H9 (cell line): ENCODE results near the gene CEP131. TPM values are rescaled to one million over a fixed set of nuclear protein-coding genes. Genes with fewer than 3 reads are reported as not detected.
"Not testable (repeated sequence)": the region's sequence is repeated elsewhere in the genome, so short reads cannot be mapped to it uniquely, and the experiment has no call there.

Source experiments
- DNase-seq: peaks from one replicate; pipeline ENCODE4 v3.0.0-alpha.2; 2017
- H2AFZ ChIP-seq: one replicate; pipeline ENCODE4 v1.6.1; 2013; ENCODE audit warnings: mild to moderate bottlenecking, low read length, control low read depth, moderate library complexity
- H2AK5ac ChIP-seq: 2 replicates; pipeline ENCODE4 v1.6.1; 2013; ENCODE audit warnings: low read length, control low read depth, mixed read lengths; ENCODE audit not compliant: insufficient read length
- H2BK120ac ChIP-seq: one replicate; pipeline ENCODE4 v1.6.1; 2013; ENCODE audit warnings: low read depth, mild to moderate bottlenecking, low read length, control low read depth, inconsistent platforms; ENCODE audit not compliant: poor library complexity, severe bottlenecking
- H2BK12ac ChIP-seq: 2 replicates; pipeline ENCODE4 v1.6.1; 2013; ENCODE audit warnings: low read length, control low read depth, mixed read lengths, low read depth; ENCODE audit not compliant: insufficient read length
- H2BK15ac ChIP-seq: 2 replicates; pipeline ENCODE4 v1.6.1; 2013; ENCODE audit warnings: low read depth, low read length, control low read depth
- H2BK20ac ChIP-seq: one replicate; pipeline ENCODE4 v1.6.1; 2013; ENCODE audit warnings: low read depth, mild to moderate bottlenecking, low read length, control low read depth, inconsistent platforms; ENCODE audit not compliant: poor library complexity, severe bottlenecking
- H2BK5ac ChIP-seq: 2 replicates; pipeline ENCODE4 v1.6.1; 2013; ENCODE audit warnings: low read length, control low read depth, mixed read lengths; ENCODE audit not compliant: insufficient read length
- H3K14ac ChIP-seq: 2 replicates; pipeline ENCODE4 v1.6.1; 2013; ENCODE audit warnings: low read length, control low read depth; ENCODE audit not compliant: insufficient read depth
- H3K18ac ChIP-seq: 2 replicates; pipeline ENCODE4 v1.6.1; 2013; ENCODE audit warnings: low read depth, mild to moderate bottlenecking, mixed read lengths, low read length, control low read depth; ENCODE audit not compliant: insufficient read length
- H3K23ac ChIP-seq: 2 replicates; pipeline ENCODE4 v1.6.1; 2013; ENCODE audit warnings: low read length, control low read depth, mixed read lengths, low read depth; ENCODE audit not compliant: insufficient read length
- H3K23me2 ChIP-seq: 2 replicates; pipeline ENCODE4 v1.6.1; 2013; ENCODE audit warnings: low read depth, mild to moderate bottlenecking, mixed read lengths, low read length, control low read depth; ENCODE audit not compliant: insufficient read length, poor library complexity, severe bottlenecking
- H3K27ac ChIP-seq: 2 replicates; pipeline ENCODE4 v1.5.1; 2013; ENCODE audit warnings: low read length, control low read depth, mixed read lengths, low read depth; ENCODE audit not compliant: insufficient read length
- H3K27me3 ChIP-seq: 2 replicates; pipeline ENCODE4 v1.6.1; 2013; ENCODE audit warnings: low read length, control low read depth, inconsistent platforms; ENCODE audit not compliant: insufficient read depth
- H3K4ac ChIP-seq: 2 replicates; pipeline ENCODE4 v1.6.1; 2013; ENCODE audit warnings: low read depth, mild to moderate bottlenecking, control low read depth, inconsistent platforms, low read length, moderate library complexity
- H3K4me1 ChIP-seq: 2 replicates; pipeline ENCODE4 v1.6.1; 2013; ENCODE audit warnings: low read length, control low read depth, inconsistent platforms; ENCODE audit not compliant: insufficient read depth
- H3K4me2 ChIP-seq: 2 replicates; pipeline ENCODE4 v1.6.1; 2013; ENCODE audit warnings: low read length, control low read depth, mixed read lengths; ENCODE audit not compliant: insufficient read length, insufficient read depth
- H3K56ac ChIP-seq: 2 replicates; pipeline ENCODE4 v1.6.1; 2013; ENCODE audit warnings: low read depth, mild to moderate bottlenecking, mixed read lengths, low read length, control low read depth; ENCODE audit not compliant: insufficient read length
- H3K79me1 ChIP-seq: 2 replicates; pipeline ENCODE4 v1.6.1; 2013; ENCODE audit warnings: low read depth, mild to moderate bottlenecking, moderate library complexity, low read length, control low read depth, inconsistent platforms; ENCODE audit not compliant: insufficient read depth, poor library complexity, severe bottlenecking
- H3K79me2 ChIP-seq: 2 replicates; pipeline ENCODE4 v1.6.1; 2013; ENCODE audit warnings: low read length, control low read depth, inconsistent platforms; ENCODE audit not compliant: insufficient read depth
- H3K9ac ChIP-seq: 2 replicates; pipeline ENCODE4 v1.6.1; 2013; ENCODE audit warnings: low read length, control low read depth, mixed read lengths; ENCODE audit not compliant: insufficient read length; ENCODE audit errors: extremely low read depth
- H3K9me3 ChIP-seq: one replicate; pipeline ENCODE4 v1.6.1; 2013; ENCODE audit warnings: low read depth, low read length, inconsistent platforms; ENCODE audit not compliant: control insufficient read depth
- H3T11ph ChIP-seq: one replicate; pipeline ENCODE4 v1.6.1; 2013; ENCODE audit warnings: mild to moderate bottlenecking, low read length, control low read depth, inconsistent platforms
- H4K20me1 ChIP-seq: one replicate; pipeline ENCODE4 v1.6.1; 2013; ENCODE audit not compliant: control insufficient read depth, insufficient read length, insufficient read depth
- H4K5ac ChIP-seq: 2 replicates; pipeline ENCODE4 v1.6.1; 2013; ENCODE audit warnings: low read depth, mild to moderate bottlenecking, mixed read lengths, low read length, control low read depth; ENCODE audit not compliant: insufficient read length
- H4K8ac ChIP-seq: replicated peaks from 2 replicates; pipeline ENCODE4 v1.6.1; 2013; ENCODE audit warnings: low read length, control low read depth, mixed read lengths, low read depth; ENCODE audit not compliant: insufficient read length
- H4K91ac ChIP-seq: 2 replicates; pipeline ENCODE4 v1.6.1; 2013; ENCODE audit warnings: low read depth, mild to moderate bottlenecking, moderate library complexity, mixed read lengths, low read length, control low read depth; ENCODE audit not compliant: insufficient read length
- H3K27ac Mint-ChIP-seq, 3 experiments: 2 replicates in 2 of 3; 3 replicates in 1 of 3; pipeline ENCODE4 v1.8.0; 2020 to 2021; ENCODE audit warnings: mixed read lengths in 3 of 3, mild to moderate bottlenecking in 1 of 3, moderate library complexity in 1 of 3
- H3K27me3 Mint-ChIP-seq: 2 replicates; pipeline ENCODE4 v1.8.0; 2021; ENCODE audit warnings: low read depth, mild to moderate bottlenecking, moderate library complexity, mixed read lengths
- H3K36me3 Mint-ChIP-seq, 3 experiments: 2 replicates in 2 of 3; 3 replicates in 1 of 3; pipeline ENCODE4 v1.8.0; 2020 to 2021; ENCODE audit warnings: low read depth in 3 of 3, mixed read lengths in 3 of 3; ENCODE audit not compliant: insufficient read depth in 1 of 3
- H3K4me1 Mint-ChIP-seq, 2 experiments: 2 replicates each; pipeline ENCODE4 v1.8.0; 2020; ENCODE audit warnings: mixed read lengths in 2 of 2
- H3K4me3 Mint-ChIP-seq, 2 experiments: 2 replicates in 1 of 2; 3 replicates in 1 of 2; pipeline ENCODE4 v1.8.0; 2020 to 2021; ENCODE audit warnings: mild to moderate bottlenecking in 2 of 2, mixed read lengths in 2 of 2, moderate library complexity in 1 of 2
- H3K9me3 Mint-ChIP-seq, 2 experiments: 2 replicates in 1 of 2; 3 replicates in 1 of 2; pipeline ENCODE4 v1.8.0; 2020; ENCODE audit warnings: mild to moderate bottlenecking in 2 of 2, mixed read lengths in 2 of 2, moderate library complexity in 1 of 2
- WGBS: extraction: QIAGEN DNeasy Blood & Tissue Kit; methylation state at CpG from one replicate; pipeline ENCODE4 v1.1.7; 2013; ENCODE audit warnings: missing lambda C conversion rate, low lambda C conversion rate, mixed read lengths; ENCODE audit not compliant: insufficient read length; ENCODE audit errors: extremely low coverage; 5-methylcytosine and 5-hydroxymethylcytosine counted together
- total RNA-seq: library from RNA; stranded (reverse); gene quantifications from 2 replicates; pipeline ENCODE4 v1.2.1, GENCODE V29; 2021
- TF ChIP-seq, protein P1 (sequence below): fragments of 200-600 bp; sonication (generic); conservative IDR thresholded peaks from 3 replicates; pipeline ENCODE4 v1.8.0; 2021; ENCODE audit warnings: antibody characterized with exemption, mild to moderate bottlenecking

Gene CEP131
- total RNA-seq, 1 experiment from 2014 or later = 16.3 TPM

DNA sequence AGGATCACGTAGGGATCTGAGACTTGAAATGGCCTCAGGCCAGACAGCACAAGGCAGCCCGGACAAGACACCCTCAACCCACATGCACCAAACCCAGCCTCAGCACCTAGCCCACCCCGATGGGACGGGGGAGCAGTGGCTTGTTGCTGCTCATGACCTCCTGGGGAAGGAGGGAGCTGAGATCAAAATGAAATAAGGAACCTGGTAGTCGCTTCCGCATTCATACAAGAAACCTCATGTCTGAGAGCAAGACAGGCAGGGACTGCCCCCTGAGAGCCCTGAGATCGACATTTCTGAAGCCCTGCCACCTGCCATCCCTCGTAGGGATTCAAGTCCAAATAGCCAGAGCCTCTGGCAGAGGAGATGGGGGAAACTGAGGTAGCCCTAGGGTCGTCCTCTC is 5.7 kb upstream of the CEP131 start:
- Histone ChIP-seq H2AFZ (no peak overlapping the region), H3K4me2 (no peak overlapping the region), H2BK5ac (no peak overlapping the region), H2BK20ac (no peak overlapping the region), H3K9ac (no peak overlapping the region), H2BK120ac (no peak overlapping the region), H3K79me2 (no peaks in the 10 kb centered on the region), H3K79me1 (no peaks in the 10 kb centered on the region), H3K9me3 (no peaks in the 10 kb centered on the region), H4K91ac (no peak overlapping the region), H3K23ac (no peak overlapping the region), H4K20me1 (peaks cover 2% of the 10 kb centered on the region), H4K8ac (no peak overlapping the region), H3K27ac (no peak overlapping the region), H3K27me3 (no peaks in the 10 kb centered on the region), H3K56ac (no peak overlapping the region), H3K18ac (no peak overlapping the region), H4K5ac (no peak overlapping the region), H2BK12ac (no peak overlapping the region), H3K4me1 (no peaks in the 10 kb centered on the region), H2AK5ac (no peak overlapping the region), H3K23me2 (peaks cover 3% of the 10 kb centered on the region), H3T11ph (no peak overlapping the region), H2BK15ac (no peak overlapping the region), H3K4ac (no peak overlapping the region), H3K14ac (no peak overlapping the region)
- Mint-ChIP-seq H3K27ac (no peak overlapping the region), H3K27me3 (peaks cover 18% of the 10 kb centered on the region), H3K4me3 (no peak overlapping the region), H3K4me1 (peaks cover 5% of the 10 kb centered on the region in 2 experiments), H3K9me3 (no peaks in the 10 kb centered on the region; a peak in 1 of 5 replicates), H3K36me3 (peaks cover 8 to 18% (median 14%) of the 10 kb centered on the region in 3 experiments)
- no CpG with 5 or more reads among the region's 9 CpGs for WGBS
- TF ChIP-seq, protein P1, sequence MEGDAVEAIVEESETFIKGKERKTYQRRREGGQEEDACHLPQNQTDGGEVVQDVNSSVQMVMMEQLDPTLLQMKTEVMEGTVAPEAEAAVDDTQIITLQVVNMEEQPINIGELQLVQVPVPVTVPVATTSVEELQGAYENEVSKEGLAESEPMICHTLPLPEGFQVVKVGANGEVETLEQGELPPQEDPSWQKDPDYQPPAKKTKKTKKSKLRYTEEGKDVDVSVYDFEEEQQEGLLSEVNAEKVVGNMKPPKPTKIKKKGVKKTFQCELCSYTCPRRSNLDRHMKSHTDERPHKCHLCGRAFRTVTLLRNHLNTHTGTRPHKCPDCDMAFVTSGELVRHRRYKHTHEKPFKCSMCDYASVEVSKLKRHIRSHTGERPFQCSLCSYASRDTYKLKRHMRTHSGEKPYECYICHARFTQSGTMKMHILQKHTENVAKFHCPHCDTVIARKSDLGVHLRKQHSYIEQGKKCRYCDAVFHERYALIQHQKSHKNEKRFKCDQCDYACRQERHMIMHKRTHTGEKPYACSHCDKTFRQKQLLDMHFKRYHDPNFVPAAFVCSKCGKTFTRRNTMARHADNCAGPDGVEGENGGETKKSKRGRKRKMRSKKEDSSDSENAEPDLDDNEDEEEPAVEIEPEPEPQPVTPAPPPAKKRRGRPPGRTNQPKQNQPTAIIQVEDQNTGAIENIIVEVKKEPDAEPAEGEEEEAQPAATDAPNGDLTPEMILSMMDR = no peak
- no peak for DNase-seq

DNA sequence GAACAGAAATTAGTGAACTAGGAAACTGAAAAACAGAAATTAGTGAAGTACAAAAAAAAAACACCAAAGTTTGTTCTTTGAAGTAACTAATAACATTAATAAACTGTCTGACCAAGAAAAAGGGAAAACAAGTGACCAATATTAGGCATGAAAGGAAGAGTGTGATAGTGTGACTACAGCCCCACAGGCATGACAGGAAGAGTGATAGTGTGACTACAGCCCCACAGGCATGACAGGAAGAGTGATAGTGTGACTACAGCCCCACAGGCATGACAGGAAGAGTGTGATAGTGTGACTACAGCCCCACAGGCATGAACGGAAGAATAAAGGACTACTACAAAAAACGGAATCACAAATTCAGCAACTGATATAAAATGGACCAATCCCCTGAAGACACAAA is 4.9 kb upstream of the CEP131 start:
- H4K20me1 ChIP-seq, H3K4ac ChIP-seq, H2BK12ac ChIP-seq, H3K23me2 ChIP-seq, H3K4me1 Mint-ChIP-seq, H2AFZ ChIP-seq, H4K8ac ChIP-seq, H3T11ph ChIP-seq, H3K56ac ChIP-seq, H3K79me1 ChIP-seq, H2BK15ac ChIP-seq, H3K18ac ChIP-seq, H3K27me3 ChIP-seq, H3K14ac ChIP-seq, H3K4me1 ChIP-seq, H2BK120ac ChIP-seq, H3K9ac ChIP-seq, H2AK5ac ChIP-seq, H4K91ac ChIP-seq, H3K9me3 Mint-ChIP-seq, H2BK5ac ChIP-seq, H3K27ac ChIP-seq, H3K4me3 Mint-ChIP-seq, H3K27ac Mint-ChIP-seq, H3K9me3 ChIP-seq, H2BK20ac ChIP-seq, H3K4me2 ChIP-seq, H3K23ac ChIP-seq, H4K5ac ChIP-seq, DNase-seq, H3K79me2 ChIP-seq: not testable (repeated sequence)
- Mint-ChIP-seq H3K27me3 (peaks cover 20% of the 10 kb centered on the region), H3K36me3 (peaks cover 8 to 18% (median 14%) of the 10 kb centered on the region in 3 experiments)
- WGBS = no CpG with 5 or more reads among the region's 2 CpGs
